Measurements from ENCODE around the gene GAS1. TPM values are rescaled to one million over a fixed set of nuclear protein-coding genes. Genes with fewer than 3 reads are reported as not detected.

Gene GAS1
- 9.1 and 29.4 TPM in 2 replicates for total RNA-seq

GRCh38 chr9:86947146-86948073, at the start of gene GAS1:
TSS of gene GAS1 (minus strand) at chr9:86947506. CDS start at chr9:86946779, 727 bp downstream.

